Chondrocyte (in vitro differentiated cells): ENCODE results near the gene RXRA. TPM values are rescaled to one million over a fixed set of nuclear protein-coding genes. Genes with fewer than 3 reads are reported as not detected.
A peak's percentile ranks its signal among the peaks of the same experiment; 100 is the strongest.

Experiments used
- DNase-seq: peaks from one replicate; pipeline ENCODE4 v3.0.0; 2021; ENCODE audit warnings: mixed read lengths, low spot score
- H3K27ac Mint-ChIP-seq: one replicate; pipeline ENCODE4 v1.8.0; 2021; ENCODE audit warnings: mild to moderate bottlenecking, moderate library complexity, mixed read lengths; ENCODE audit not compliant: unreplicated experiment
- H3K27me3 Mint-ChIP-seq: 2 replicates; pipeline ENCODE4 v1.8.0; 2021; ENCODE audit warnings: low read depth, mixed read lengths
- H3K36me3 Mint-ChIP-seq: 2 replicates; pipeline ENCODE4 v1.8.0; 2021; ENCODE audit warnings: low read depth, mixed read lengths
- H3K4me1 Mint-ChIP-seq: 2 replicates; pipeline ENCODE4 v1.8.0; 2021; ENCODE audit warnings: low read depth, mild to moderate bottlenecking, mixed read lengths
- H3K4me3 Mint-ChIP-seq: one replicate; pipeline ENCODE4 v1.8.0; 2021; ENCODE audit warnings: mild to moderate bottlenecking, moderate library complexity, mixed read lengths; ENCODE audit not compliant: unreplicated experiment
- H3K9me3 Mint-ChIP-seq: 2 replicates; pipeline ENCODE4 v1.8.0; 2021; ENCODE audit warnings: low read depth, mixed read lengths
- total RNA-seq: library from RNA; stranded (reverse); gene quantifications from 3 replicates; pipeline ENCODE4 v1.2.1, GENCODE V29; 2021
- TF ChIP-seq, protein P1 (sequence below): fragments of 200-600 bp; sonication (generic); IDR thresholded peaks from 2 replicates; pipeline ENCODE4 v1.5.0; 2021; ENCODE audit warnings: antibody characterized with exemption, mild to moderate bottlenecking, moderate library complexity

RXRA gene
- total RNA-seq, 1 donor from 2014 or later, result 27.3 TPM

- H3K36me3 Mint-ChIP-seq, result no peaks in the 10 kb centered on the region
- H3K4me1 Mint-ChIP-seq, result no peaks in the 10 kb centered on the region
- TF ChIP-seq, protein P1, sequence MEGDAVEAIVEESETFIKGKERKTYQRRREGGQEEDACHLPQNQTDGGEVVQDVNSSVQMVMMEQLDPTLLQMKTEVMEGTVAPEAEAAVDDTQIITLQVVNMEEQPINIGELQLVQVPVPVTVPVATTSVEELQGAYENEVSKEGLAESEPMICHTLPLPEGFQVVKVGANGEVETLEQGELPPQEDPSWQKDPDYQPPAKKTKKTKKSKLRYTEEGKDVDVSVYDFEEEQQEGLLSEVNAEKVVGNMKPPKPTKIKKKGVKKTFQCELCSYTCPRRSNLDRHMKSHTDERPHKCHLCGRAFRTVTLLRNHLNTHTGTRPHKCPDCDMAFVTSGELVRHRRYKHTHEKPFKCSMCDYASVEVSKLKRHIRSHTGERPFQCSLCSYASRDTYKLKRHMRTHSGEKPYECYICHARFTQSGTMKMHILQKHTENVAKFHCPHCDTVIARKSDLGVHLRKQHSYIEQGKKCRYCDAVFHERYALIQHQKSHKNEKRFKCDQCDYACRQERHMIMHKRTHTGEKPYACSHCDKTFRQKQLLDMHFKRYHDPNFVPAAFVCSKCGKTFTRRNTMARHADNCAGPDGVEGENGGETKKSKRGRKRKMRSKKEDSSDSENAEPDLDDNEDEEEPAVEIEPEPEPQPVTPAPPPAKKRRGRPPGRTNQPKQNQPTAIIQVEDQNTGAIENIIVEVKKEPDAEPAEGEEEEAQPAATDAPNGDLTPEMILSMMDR, result no peak
- peak; percentile 68 for DNase-seq
- no peaks in the 10 kb centered on the region for H3K9me3 Mint-ChIP-seq
- no peak overlapping the region for H3K27ac Mint-ChIP-seq
- H3K27me3 Mint-ChIP-seq, result no peaks in the 10 kb centered on the region
- H3K4me3 Mint-ChIP-seq, result no peak overlapping the region
These were observed 38.4 kb upstream of the RXRA start for GRCh38 chr9:134287591-134288491.

GRCh38 chr9:134288746-134289145, 37.5 kb upstream of the RXRA start:
- TF ChIP-seq, protein P1, result no peak
- Mint-ChIP-seq H3K36me3 (no peaks in the 10 kb centered on the region), H3K27ac (no peak overlapping the region), H3K4me3 (no peak overlapping the region), H3K27me3 (no peaks in the 10 kb centered on the region), H3K4me1 (peaks cover 2% of the 10 kb centered on the region), H3K9me3 (no peaks in the 10 kb centered on the region)
- DNase-seq, result peak; percentile 63

DNA sequence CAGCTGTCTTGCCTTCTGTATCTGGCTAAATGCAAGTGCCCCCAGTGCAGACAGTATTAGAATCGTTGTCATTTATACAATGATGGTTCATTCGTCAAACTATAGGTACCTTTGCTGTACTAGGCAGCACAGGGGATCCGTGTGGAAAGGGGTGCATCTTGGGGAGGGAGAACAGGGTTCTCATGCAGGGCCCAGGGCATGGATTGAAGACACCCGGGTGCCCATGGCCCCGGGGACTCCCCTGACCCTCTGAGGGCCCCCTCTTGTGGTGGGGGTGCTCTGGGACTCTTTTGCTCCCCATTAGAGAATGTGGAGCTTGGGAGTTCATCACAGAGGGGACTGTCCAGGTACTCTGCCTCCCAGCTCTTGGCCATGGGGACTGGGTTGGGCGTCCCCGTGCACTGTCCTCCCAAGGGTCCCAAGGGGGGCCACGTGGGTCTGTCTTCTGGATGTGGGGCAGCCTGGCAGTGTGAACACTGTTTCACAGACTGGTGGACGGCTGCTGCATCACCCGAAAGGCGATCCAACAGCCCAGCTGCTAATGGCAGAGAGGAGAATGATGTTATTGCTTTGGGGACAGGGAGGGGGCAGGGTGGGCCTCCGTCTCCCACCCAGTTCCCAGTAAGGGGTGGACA, 36.9 kb upstream of the RXRA start:
- no peak overlapping the region for H3K4me3 Mint-ChIP-seq
- TF ChIP-seq, protein P1, result no peak
- H3K4me1 Mint-ChIP-seq, result peaks cover 3% of the 10 kb centered on the region
- H3K9me3 Mint-ChIP-seq, result no peaks in the 10 kb centered on the region
- H3K27me3 Mint-ChIP-seq, result no peaks in the 10 kb centered on the region
- H3K27ac Mint-ChIP-seq, result no peak overlapping the region
- peak; percentile 87 for DNase-seq
- no peaks in the 10 kb centered on the region for H3K36me3 Mint-ChIP-seq

GRCh38 chr9:134290603-134291451, 35.4 kb upstream of the RXRA start:
- Mint-ChIP-seq H3K27ac (no peak overlapping the region), H3K9me3 (no peaks in the 10 kb centered on the region), H3K4me3 (no peak overlapping the region), H3K36me3 (no peaks in the 10 kb centered on the region), H3K4me1 (peaks cover 3% of the 10 kb centered on the region), H3K27me3 (no peaks in the 10 kb centered on the region)
- peak; percentile 56 for DNase-seq
- TF ChIP-seq, protein P1, result no peak

- no peak for DNase-seq
- Mint-ChIP-seq H3K27ac (no peak overlapping the region), H3K9me3 (no peaks in the 10 kb centered on the region), H3K4me1 (peaks cover 3% of the 10 kb centered on the region), H3K4me3 (no peak overlapping the region), H3K27me3 (no peaks in the 10 kb centered on the region), H3K36me3 (no peaks in the 10 kb centered on the region)
- TF ChIP-seq, protein P1, result no peak
These were observed 34.8 kb upstream of the RXRA start for GRCh38 chr9:134291452-134291881.
